ENCODE results near the gene POLR3H.
"Not testable (repeated sequence)": the region's sequence is repeated elsewhere in the genome, so short reads cannot be mapped to it uniquely, and the experiment has no call there.

POLR3H gene

DNA sequence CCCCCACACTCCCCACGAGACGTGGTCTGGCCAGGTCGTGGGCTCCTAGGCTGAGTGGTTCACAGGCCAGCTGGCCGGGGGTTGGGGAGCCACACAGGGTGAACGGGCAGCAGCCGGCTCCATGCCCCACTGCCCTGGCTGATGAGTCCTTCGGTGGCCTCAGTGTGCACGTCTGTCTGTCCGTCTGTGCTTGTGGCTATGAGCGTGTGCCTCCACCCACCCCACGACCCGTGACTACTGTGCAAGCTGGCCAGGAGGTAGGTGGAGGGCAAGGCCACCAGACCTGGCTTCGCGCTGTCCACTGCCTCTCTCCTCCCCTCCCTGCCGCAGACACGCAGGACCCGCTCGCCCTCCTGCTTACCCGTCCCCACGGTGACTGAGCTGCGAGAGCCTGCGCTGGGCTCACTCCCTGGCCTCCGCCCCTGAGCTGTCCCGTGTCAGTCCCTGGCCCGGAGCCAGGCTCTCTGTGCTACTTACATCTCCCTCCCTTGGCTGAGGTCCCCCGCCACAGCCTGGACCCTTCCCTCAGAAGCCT, 30.6 kb upstream of the POLR3H start:
- no peak for DNase-seq (ENCODE audit: extremely low read depth, low read depth)
- no peak overlapping the region for H3K4me3 ChIP-seq (replicated peaks; ENCODE audit: low read depth, low read length)
- TF ChIP-seq, protein P1, sequence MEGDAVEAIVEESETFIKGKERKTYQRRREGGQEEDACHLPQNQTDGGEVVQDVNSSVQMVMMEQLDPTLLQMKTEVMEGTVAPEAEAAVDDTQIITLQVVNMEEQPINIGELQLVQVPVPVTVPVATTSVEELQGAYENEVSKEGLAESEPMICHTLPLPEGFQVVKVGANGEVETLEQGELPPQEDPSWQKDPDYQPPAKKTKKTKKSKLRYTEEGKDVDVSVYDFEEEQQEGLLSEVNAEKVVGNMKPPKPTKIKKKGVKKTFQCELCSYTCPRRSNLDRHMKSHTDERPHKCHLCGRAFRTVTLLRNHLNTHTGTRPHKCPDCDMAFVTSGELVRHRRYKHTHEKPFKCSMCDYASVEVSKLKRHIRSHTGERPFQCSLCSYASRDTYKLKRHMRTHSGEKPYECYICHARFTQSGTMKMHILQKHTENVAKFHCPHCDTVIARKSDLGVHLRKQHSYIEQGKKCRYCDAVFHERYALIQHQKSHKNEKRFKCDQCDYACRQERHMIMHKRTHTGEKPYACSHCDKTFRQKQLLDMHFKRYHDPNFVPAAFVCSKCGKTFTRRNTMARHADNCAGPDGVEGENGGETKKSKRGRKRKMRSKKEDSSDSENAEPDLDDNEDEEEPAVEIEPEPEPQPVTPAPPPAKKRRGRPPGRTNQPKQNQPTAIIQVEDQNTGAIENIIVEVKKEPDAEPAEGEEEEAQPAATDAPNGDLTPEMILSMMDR (IDR thresholded peaks at IDR 0.05; ENCODE audit: low read depth, low read length, missing control alignments) = no peak

DNA sequence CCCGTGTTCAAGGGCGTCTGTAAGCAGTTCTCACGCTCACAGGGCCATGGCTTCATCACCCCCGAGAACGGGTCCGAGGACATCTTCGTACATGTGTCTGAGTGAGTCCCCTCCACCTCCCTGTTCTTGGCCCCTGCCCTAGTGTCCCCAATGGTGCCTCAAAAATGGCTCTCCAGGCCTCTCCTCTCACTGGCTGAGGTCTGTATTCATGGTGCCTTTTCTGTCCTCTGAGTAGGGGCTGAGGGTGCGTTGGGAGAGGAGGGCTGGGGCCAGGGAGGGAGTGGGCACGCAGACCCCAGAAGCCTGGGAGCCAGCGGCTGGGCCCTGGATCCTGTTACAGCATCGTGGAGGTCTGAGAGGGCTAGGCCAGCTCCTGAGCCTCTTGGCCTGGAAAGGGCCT, 29.4 kb upstream of the POLR3H start:
- TF ChIP-seq, protein P1 (IDR thresholded peaks at IDR 0.05; ENCODE audit: low read depth, low read length, missing control alignments) = no peak
- no peak for DNase-seq (ENCODE audit: extremely low read depth, low read depth)
- no peak overlapping the region for H3K4me3 ChIP-seq (replicated peaks; ENCODE audit: low read depth, low read length)

DNA sequence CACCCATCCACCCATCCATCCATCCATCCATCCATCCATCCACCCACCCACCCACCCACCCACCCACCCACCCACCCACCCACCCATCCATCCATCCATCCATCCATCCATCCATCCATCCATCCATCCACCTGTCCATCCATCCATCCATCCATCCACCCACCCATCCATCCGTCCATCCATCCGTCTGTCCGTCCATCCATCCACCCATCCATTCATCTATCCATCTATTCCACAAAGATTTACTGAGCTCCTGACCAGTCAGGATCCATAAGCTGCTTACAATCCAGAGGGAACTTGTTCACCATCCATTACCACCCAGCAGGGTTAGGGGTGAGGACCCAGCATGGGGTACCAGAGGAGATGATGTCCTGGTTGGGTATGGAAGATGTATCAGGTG, 28.0 kb upstream of the POLR3H start:
- not testable (repeated sequence) for DNase-seq (ENCODE audit: extremely low read depth, low read depth); H3K4me3 ChIP-seq (replicated peaks; ENCODE audit: low read depth, low read length)

DNA sequence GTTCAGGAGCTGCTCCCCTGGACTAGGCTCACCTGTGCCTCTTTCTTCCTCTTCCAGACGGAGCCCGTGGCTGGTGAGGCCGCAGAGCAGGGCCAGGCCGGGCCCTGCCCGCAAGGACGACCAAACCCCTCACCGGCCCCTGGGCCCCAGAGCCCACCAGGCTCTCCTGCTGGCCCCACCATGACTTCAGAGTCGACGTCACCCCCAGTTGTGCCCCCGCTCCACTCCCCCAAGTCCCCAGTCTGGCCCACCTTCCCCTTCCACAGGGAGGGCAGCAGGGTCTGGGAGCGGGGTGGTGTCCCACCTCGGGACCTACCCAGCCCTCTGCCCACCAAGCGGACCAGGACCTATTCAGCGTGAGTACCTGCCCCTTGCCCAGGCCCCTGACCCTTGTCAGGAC, 27.5 kb upstream of the POLR3H start:
- H3K4me3 ChIP-seq (replicated peaks; ENCODE audit: low read depth, low read length) = no peak overlapping the region

DNA sequence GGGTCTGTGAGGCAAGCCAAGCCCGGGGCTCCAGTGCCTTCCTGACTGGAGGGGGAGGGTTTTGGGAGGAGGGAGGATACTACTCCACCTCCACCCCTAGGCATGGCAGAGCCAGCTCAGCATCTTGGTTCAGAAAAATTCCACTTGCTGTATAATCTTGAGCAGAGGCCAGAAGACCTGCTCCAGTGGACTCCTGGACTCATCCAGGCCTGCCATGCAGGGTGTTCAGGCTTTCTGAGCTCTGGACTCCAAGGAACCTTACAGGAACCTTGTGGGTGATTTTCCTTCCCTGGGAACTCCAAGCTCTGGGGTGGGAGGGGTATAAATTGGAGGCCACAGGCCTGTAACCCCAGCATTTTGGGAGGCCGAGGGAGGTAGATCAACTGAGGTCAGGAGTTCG, 26.0 kb upstream of the POLR3H start:
- TF ChIP-seq, protein P1 (IDR thresholded peaks at IDR 0.05; ENCODE audit: low read depth, low read length, missing control alignments) = no peak
- H3K4me3 ChIP-seq (replicated peaks; ENCODE audit: low read depth, low read length) = no peak overlapping the region
- no peak for DNase-seq (ENCODE audit: extremely low read depth, low read depth)

More for the DNA sequence above, 27.5 kb upstream of the POLR3H start:
- DNase-seq (ENCODE audit: extremely low read depth, low read depth) = no peak
- TF ChIP-seq, protein P1 (IDR thresholded peaks at IDR 0.05; ENCODE audit: low read depth, low read length, missing control alignments) = no peak

DNA sequence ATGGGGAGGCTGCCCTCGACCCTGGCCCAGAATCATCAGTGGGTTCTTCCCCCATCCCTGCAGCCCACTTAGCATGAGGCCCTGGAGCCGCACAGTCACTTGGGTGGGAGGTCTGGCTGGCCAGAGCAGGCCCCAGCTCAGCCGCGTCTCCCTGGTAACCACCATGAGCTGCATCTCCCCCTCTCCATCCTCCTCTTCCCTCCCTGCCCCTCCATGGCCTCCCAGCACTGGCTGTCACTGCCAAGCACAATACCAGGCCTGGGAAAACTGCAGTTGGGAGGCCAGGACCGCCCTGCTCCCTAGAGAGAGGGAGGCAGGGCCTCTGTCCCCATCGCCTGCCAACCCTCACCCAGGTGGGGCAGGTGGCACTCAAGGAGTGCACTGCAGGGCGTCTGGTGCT, 24.5 kb upstream of the POLR3H start:
- TF ChIP-seq, protein P1 (IDR thresholded peaks at IDR 0.05; ENCODE audit: low read depth, low read length, missing control alignments) = no peak
- H3K4me3 ChIP-seq (replicated peaks; ENCODE audit: low read depth, low read length) = no peak overlapping the region
- no peak for DNase-seq (ENCODE audit: extremely low read depth, low read depth)

DNA sequence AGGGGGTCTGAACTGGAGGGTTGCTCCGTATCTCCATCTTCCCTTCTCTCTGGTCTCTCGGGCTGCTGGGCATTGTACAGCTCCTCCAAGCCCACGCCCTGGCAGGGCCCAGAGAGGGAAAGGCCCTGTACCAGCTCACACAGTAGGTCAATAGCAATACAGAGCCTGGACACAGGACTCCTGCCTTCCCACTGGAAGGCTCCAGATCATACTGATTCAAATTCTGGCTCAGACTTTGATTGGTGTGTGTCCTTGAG, 23.2 kb upstream of the POLR3H start:
- TF ChIP-seq, protein P1 (IDR thresholded peaks at IDR 0.05; ENCODE audit: low read depth, low read length, missing control alignments) = no peak
- DNase-seq (ENCODE audit: extremely low read depth, low read depth) = no peak
- no peak overlapping the region for H3K4me3 ChIP-seq (replicated peaks; ENCODE audit: low read depth, low read length)
